ENCODE results near the gene NPBWR2.
A peak's percentile ranks its signal among the peaks of the same experiment; 100 is the strongest.

Gene NPBWR2

GRCh38 chr20:64055893-64056638 is 51.3 kb downstream of the NPBWR2 start:
- DNase-seq = no peak

DNA sequence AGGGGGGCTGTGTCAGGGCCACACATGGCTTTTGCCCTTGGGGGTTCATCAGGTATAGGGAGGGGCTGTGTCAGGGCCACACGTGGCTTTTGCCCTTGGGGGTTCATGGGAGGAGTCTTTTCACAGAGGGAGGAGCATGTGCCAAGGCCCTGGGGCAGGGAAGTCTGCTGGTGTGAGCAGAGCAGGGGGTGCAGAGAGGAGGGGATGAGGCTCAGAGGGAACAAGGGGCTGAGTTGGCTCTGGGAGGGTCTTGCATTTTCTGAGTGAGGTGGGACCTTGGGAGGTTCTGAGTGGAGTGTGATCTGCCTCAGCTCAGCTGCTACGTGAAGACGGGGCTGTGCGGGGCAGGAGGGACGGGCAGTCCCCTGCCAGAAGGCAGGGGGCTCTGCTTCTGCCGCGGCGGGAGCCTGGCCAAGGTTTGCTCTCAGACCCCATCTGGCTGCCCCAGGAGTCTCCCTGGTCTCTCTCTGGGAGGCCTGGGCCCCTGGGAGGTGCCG is 51.9 kb downstream of the NPBWR2 start:
- no peak for DNase-seq

DNA sequence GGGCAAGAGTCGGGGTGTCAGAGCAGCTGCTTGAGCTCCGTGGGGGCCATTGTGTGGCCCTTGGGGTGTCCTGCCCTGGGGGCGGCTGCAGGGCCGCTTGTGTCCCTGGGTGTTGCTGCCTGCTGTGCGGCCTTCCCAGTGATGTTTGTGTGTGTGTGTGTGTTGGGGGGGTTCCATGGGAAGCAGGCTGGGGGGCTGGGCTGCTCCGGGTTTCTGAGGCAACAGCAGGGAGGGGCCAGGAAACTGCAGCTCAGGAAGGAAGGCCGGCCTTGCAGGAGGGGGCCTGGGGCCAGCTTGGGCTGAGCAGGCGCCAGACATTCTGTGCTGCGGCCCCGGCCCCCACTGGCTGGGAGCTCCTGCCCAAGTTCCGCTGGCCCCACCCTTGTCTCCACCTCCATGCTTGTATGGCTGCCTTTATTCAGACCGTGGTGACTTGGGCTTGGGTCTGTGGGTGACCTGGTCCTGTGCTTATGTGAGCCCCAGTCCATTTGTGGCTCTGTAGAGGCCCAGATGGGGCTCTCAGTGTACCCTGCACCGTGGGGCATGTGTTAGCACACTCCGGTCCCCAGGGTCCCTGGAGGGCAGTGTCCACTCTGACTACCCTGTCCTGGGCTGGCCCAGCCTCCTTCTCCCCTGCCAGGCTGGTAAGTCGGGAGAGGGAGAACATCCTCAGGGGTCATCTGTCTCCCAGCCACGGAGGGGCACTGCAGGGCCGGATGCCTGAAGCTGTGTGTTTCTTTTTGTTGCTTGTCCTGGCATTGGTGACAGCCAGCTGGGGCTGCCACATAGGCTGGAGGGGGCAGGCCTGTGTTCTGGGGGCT is 53.3 kb downstream of the NPBWR2 start:
- DNase-seq = peak in 1 of 2 experiments; percentile 56

Measured in NCI-H526 (cell line).